HUDEP-2 (cell line): Measurements from ENCODE around the gene STYXL1.

Source experiments
- DNase-seq, 76 experiments: peaks; one replicate each; lab custom pipeline; 2025; ENCODE audit not compliant: unreplicated experiment in 76 of 76; lab: John Stamatoyannopoulos, UW

The STYXL1 gene

DNA sequence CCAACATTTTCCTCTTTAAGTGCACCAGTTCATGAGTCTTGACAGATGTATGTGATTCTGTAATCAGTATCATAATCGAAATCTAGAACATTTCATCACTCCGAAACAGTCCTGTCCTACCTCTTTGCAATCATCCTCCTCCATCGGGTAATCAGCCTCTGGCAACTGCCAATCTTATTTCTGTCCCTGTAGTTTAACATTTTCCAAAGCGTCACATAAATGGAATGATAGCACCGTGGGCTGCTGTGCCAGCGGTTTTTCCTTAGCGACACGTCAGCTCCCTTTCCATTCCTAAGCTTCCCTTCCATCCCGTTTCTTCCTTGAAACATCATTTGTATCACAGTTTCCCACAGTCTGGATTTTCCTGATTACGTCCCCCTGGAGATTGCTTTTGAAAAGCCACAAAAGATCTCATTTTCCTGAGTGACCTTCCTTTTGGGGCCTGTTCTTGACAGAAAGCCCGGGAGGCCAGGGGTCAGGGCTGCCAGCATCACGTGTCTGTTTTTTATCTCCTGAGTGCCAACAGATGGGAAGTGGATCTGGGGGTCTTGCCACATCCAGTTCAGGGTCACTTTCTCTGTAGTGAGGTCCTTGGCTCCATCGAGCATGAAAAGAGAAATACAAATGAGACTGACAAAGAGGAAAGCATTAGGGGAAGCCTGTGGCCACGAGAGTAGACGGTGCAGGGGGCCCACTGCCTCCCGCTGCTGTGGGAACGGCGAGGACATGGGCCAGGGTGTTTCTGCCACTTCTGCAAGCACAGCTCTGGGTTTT lies 85.0 kb downstream of the STYXL1 start:
- no peak for DNase-seq

DNA sequence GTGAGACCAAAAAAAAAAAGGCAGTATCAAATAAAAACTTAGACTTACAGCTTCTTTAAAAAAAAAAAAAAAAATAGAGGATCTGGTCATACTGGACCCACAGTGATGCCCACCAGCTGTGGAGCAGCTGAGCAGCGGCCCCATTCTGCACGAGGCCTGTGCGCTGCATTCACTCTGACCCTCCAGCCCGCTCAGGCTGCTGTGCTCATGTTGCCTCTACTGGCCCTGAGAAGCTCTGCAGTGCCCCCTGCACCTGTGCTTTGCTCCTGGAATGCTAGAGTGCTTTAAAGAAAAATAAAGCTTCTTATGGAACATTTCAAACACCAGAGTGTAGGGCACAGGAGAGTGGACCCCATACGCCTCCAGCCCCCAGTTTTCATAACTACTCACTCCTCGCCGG lies 86.6 kb downstream of the STYXL1 start:
- no peak for DNase-seq

DNA sequence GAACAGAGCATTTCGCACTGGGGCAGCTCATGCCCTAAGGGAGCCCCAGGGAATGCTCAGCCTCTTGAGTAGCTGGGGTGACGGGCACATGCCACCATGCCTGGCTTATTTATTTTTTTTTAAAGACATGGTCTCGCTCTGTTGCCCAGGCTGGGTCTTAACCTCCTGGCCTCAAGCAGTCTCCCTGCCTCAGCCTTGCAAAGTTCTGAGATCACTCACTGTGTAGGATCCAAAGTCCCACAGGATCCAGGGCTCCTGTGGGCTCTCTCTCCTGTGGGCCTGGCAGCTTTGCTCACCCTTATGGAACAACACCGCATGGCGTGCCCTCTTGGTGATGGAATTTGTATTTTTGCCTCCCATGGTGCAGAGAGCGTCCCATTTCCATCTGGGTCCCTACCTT lies 87.4 kb downstream of the STYXL1 start:
- DNase-seq, result no peak

DNA sequence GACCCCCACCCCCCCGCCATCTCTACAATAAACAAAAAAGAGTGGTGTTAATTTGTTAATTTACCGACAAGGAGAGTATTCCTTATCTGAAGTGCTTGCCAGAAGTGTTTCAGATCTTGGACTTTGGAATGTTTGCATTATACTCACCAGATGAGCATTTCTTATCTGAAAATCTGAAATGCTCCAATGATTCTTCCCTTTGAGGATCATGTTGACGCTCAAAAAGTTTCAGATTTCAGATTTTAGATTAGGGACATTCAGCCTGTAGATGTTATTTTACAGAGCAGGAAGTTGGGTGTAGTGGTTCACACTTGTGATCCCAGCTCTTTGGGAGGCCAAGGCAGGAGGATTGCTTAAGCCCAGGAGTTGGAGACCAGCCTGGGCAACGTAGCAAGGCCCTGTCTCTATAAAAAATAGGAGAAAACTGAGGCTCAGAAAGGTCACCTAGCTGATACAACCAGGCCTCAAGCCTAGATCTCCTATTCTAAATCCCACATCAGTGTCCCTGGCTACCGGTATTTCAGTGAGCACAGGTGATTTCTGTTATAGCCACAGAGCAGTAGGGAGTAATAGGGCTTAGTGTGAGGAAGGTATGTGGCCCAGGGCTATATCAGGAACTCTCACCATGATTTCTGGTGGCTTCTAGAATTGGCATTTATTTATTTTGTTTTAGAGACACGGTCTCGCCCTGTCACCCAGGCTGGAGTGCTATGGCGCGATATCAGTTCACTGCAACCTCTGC lies 88.8 kb downstream of the STYXL1 start:
- DNase-seq, result no peak

DNA sequence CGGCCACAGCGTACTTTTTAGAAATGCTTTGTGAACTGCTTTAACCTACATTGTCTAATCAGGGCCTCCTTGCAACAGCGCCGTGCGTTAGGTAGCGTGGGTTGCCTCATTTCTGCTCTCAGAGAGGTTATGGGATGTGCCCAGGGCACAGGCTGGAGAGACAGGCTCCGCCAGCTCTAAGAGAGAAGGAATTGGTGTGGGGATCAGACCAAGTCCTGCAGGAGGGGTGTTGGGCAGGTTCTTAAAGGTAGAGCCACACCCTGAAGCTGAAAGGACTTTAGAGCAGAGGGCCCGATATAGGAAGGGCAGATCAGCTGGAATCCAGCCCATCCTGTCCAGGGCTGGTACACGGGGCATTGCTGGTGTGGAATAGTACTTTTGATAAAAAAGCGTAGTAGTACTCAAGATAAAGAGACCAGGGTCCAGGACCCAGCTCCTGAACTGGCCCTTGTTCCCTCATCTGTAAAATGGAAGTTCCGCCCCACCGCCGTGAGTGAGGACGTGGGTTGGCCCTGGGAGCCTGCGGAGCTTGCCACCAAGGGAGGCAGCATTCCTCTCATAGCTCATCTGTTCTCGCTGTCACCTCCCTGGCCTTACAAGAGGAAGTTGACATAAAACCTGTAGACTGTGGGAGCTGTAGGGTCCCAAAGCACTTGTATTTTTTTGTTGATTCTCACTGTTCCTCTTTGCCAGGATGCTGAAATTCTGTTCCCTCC lies 90.6 kb downstream of the STYXL1 start:
- no peak for DNase-seq

DNA sequence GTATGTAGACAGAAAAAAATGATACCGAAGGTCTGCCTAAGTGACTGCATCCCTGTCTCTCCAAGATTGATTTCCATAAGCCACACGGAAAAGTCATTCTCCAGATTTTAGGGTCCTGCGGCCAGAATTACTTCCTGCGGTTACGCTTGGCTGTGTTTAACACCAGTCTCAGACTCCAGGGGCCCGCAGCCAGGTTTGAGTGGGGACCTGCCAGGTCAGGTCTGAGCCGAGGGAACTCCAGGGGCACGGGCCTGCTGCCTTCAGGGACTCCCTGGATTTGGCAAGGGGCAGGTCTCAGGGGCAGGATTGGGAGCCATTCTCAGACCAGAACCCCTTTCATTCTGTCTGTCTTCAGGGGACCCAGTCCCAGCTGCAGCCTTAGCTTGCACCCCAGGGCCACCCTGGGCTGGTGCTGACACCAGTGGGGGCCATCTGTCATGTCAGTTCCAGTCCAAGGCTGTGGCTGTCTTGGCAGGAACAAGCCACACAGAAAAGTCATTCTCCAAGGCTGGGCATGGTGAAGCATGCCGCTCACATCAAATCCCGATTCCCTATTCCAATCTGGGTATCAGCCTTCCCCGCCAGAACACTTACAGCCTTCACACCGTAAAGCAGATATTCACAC lies 92.4 kb downstream of the STYXL1 start:
- DNase-seq, result no peak

DNA sequence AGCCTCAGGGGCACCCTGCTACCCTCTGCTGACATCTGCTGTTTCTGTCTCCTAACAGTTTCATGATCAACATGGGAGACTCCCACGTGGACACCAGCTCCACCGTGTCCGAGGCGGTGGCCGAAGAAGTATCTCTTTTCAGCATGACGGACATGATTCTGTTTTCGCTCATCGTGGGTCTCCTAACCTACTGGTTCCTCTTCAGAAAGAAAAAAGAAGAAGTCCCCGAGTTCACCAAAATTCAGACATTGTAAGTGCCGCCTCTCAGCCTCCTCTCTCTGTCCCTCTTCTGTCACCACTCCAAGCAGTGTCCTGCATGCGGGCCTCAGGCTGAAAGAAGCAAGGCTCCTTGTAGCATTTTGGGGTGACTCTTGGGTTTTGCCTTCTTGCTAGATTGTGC lies 93.9 kb downstream of the STYXL1 start:
- DNase-seq, result no peak

DNA sequence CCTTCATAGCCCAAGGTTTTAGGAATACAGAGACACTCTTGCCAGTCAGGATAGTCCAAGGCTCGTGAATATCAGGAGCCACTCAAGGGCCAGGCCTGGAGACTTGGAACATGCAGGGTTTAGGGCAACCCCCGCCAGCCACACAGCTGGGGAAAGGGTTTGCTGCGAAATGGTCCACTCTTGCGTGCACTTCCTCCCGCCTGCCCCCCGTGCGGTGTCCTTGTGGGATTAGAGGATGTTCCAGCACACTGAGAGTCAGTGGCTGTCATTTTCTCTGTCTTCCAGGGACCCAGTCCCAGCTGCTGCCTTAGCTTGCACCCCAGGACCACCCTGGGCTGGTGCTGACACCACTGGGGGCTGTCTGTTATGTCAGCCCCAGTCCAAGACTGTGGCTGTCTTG lies 94.4 kb downstream of the STYXL1 start:
- DNase-seq, result no peak

DNA sequence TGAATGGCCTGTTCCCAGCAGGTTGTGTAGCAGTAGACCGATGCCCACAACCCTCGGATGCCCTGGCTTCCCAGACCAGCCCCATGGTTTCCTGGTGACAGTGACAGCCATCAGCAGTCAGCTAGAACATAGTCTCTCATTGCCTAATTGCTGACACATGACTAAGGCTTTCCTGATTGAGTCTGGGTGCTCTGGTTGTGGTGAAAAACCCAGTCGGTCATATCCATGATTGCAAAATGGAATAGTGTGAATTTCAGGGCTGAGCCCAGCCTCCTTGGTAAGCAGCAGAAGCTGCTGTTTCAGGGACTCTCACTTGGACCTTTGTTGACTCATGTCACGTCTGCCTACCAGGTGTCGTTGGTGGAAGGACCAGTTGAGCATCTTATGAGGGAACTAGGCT lies 96.3 kb downstream of the STYXL1 start:
- DNase-seq, result no peak

DNA sequence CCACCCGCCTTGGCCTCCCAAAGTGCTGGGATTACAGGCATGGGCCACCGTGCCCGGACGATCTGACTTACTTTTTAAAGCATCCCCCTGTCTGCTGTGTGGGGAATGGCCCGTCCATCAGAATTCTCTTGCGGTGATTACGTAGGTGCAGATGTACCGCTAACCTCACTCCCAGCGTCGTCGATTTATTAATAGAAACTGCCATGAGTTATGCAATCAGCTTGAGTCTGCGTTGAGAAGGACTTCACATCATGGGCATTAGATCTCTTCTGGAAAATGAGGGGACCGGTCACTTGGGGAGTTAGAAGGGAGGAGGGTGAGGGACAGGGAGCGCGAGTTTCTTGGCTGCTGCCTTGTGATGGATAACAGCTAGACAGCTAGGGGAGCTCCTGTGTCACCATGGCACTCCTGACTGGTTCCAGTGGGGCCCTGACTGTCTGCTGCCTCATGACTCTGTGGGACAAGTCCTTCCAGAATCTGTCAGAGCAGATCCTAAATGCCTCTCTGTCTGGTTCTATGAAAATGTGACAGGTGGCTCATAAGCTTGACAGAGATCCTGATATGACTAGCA lies 97.6 kb downstream of the STYXL1 start:
- DNase-seq, result no peak

DNA sequence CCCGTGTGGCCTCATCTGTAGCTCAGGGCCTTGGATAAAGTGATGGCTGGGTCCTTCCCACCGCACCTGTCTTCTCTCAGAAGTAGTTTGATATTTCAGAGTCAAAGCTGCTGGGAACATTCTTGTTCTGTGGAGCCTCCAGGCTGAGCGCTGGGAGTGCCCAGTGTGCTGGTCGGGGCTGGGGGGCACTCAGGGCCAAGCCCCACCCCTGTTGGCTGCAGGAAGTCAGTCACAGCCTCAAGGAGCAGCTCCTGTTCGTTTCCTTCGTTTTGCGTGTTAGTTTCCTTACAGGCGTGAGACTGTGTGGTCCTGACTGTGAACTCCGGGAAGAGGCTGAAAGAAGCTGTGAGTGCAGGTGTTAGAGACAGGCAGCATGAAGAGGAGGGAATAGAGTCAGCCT lies 99.6 kb downstream of the STYXL1 start:
- DNase-seq, result no peak
